ENCODE data around the gene OR52H1. TPM values are rescaled to one million over a fixed set of nuclear protein-coding genes. Genes with fewer than 3 reads are reported as not detected.

OR52H1 gene
- polyA plus RNA-seq, 1 experiment, result 0.10 TPM

DNA sequence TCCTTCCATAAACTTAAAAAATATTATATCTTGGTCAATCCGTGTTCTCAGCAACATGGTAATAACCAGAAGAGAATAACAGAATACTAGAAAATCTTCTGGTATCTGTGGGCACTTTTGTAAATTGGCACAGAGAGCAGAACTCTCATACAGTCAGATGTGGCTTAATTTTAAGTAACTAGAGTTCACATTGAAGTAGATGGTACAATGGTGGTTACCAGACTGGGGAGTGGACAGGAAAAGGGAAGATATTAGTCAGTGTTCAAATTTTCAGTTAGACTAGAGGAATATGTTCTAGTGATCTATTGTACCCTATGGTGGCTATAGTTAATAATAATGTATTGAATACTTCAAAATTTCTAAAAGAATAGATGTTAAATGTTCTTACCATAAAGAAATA is 6.9 kb downstream of the OR52H1 start:
- TF ChIP-seq, protein P1, sequence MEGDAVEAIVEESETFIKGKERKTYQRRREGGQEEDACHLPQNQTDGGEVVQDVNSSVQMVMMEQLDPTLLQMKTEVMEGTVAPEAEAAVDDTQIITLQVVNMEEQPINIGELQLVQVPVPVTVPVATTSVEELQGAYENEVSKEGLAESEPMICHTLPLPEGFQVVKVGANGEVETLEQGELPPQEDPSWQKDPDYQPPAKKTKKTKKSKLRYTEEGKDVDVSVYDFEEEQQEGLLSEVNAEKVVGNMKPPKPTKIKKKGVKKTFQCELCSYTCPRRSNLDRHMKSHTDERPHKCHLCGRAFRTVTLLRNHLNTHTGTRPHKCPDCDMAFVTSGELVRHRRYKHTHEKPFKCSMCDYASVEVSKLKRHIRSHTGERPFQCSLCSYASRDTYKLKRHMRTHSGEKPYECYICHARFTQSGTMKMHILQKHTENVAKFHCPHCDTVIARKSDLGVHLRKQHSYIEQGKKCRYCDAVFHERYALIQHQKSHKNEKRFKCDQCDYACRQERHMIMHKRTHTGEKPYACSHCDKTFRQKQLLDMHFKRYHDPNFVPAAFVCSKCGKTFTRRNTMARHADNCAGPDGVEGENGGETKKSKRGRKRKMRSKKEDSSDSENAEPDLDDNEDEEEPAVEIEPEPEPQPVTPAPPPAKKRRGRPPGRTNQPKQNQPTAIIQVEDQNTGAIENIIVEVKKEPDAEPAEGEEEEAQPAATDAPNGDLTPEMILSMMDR (IDR thresholded peaks at IDR 0.05; ENCODE audit: low read depth, low read length), result no peak
- Histone ChIP-seq H3K27ac (ENCODE audit: low read depth, low read length) (no peak overlapping the region), H3K4me3 (ENCODE audit: low read depth, low read length) (no peak overlapping the region), H3K9me3 (ENCODE audit: control insufficient read depth, insufficient read depth, low read length) (no peaks in the 10 kb centered on the region), H3K27me3 (ENCODE audit: control insufficient read depth, insufficient read depth, low read length) (no peaks in the 10 kb centered on the region)
- ChIA-PET POLR2A (no interaction called here), CTCF (no interaction called here)
- DNase-seq (ENCODE audit: low read depth, low spot score), result no peak

DNA sequence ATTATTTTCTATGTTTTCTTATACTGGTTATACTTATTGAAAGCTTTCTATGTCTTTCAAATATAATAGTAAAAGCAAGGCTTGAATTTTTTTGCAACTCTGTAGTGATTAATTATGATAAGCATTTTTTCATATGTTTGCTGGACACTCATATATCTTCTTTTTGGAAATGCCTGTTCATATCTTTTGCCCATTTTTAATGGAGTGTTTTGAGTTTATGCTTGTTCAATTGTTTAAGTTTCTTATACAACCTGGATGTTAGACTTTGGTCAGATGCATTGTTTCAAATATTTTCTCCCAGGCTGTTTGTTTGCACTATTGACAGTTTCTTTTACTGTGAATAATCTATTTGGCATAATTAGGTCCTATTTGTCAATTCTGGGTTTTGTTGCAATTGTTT is 11.9 kb downstream of the OR52H1 start:
- H3K27ac ChIP-seq (ENCODE audit: low read depth, low read length), result no peak overlapping the region
- TF ChIP-seq, protein P1 (IDR thresholded peaks at IDR 0.05; ENCODE audit: low read depth, low read length), result no peak
- DNase-seq (ENCODE audit: low read depth, low spot score), result no peak

DNA sequence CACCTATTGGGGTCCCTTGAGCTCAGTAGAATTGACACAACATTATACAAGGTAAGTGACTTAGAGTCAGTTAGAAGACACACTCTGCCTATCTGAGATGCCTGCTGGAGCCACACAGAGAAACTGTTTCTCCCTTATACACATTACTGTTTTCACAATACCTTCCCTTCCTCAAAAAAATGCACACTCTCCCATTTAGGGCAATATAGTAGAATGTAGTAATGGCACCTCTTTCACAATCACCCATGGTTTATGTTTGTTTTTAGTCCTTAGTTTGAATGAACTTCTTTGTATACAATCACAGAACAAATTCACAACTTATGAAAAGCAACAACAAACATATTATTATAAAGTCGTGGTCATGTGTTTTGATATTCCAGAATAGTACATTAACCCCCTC is 14.3 kb downstream of the OR52H1 start:
- ChIA-PET POLR2A (no interaction called here), CTCF (interaction anchor here (0.5 to 1.1 kb wide), 2 partner anchors 12 to 829 kb away, joined by 3 read pairs; no protein-coding TSS in a partner anchor)
- TF ChIP-seq, protein P1 (IDR thresholded peaks at IDR 0.05; ENCODE audit: low read depth, low read length), result no peak
- Histone ChIP-seq H3K27ac (ENCODE audit: low read depth, low read length) (no peak overlapping the region), H3K9me3 (ENCODE audit: control insufficient read depth, insufficient read depth, low read length) (no peaks in the 10 kb centered on the region), H3K4me3 (ENCODE audit: low read depth, low read length) (no peak overlapping the region), H3K27me3 (ENCODE audit: control insufficient read depth, insufficient read depth, low read length) (peaks cover 4% of the 10 kb centered on the region)
- no peak for DNase-seq (ENCODE audit: low read depth, low spot score)

More for the DNA sequence above, 11.9 kb downstream of the OR52H1 start:
- ChIA-PET POLR2A (no interaction called here), CTCF (no interaction called here)
- H3K9me3 ChIP-seq (ENCODE audit: control insufficient read depth, insufficient read depth, low read length), result no peaks in the 10 kb centered on the region
- no peak overlapping the region for H3K4me3 ChIP-seq (ENCODE audit: low read depth, low read length)
- H3K27me3 ChIP-seq (ENCODE audit: control insufficient read depth, insufficient read depth, low read length), result peaks cover 4% of the 10 kb centered on the region

DNA sequence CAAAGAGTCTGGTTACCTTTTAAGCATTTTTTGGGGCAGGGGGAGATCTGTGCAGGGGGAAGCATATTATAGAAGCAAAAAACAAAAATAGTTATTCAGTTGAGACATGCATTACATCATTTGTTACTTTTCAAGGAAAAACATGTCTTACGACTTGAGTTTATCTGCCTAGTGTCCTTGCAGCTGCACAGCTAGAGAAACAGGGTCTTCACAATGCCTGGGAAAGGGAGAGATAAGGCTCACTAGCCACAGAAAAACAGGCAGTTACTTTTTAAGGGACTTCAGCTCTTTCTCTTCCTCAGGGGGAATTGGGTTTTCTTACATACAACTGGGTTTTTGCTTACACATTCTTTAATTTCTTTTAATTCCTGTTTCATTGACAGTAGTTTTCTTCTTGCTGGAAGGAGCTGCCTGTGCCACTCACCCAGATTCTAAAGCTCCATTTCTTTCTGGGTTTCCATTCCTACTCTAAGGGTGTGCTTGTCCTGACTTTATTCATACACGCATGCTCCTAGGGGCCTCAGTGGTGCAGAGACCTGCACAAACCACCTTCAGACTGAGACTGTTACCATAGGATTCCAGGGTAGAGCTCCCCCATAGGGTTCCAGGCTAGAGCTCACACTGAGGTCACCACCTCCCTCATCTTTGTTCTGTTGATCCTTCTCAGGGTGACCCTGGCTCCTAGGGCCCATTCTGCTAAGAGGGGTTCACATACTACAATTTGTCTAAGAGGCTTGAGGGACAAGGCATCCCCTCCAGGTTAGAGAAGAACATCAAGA is 17.1 kb downstream of the OR52H1 start:
- CTCF ChIA-PET, result no interaction called here
- Histone ChIP-seq H3K27me3 (ENCODE audit: control insufficient read depth, insufficient read depth, low read length) (peaks cover 4% of the 10 kb centered on the region), H3K27ac (ENCODE audit: low read depth, low read length) (no peak overlapping the region), H3K9me3 (ENCODE audit: control insufficient read depth, insufficient read depth, low read length) (no peaks in the 10 kb centered on the region), H3K4me3 (ENCODE audit: low read depth, low read length) (no peak overlapping the region)
- no peak for DNase-seq (ENCODE audit: low read depth, low spot score)
- POLR2A ChIA-PET, result no interaction called here
- TF ChIP-seq, protein P1 (IDR thresholded peaks at IDR 0.05; ENCODE audit: low read depth, low read length), result no peak

DNA sequence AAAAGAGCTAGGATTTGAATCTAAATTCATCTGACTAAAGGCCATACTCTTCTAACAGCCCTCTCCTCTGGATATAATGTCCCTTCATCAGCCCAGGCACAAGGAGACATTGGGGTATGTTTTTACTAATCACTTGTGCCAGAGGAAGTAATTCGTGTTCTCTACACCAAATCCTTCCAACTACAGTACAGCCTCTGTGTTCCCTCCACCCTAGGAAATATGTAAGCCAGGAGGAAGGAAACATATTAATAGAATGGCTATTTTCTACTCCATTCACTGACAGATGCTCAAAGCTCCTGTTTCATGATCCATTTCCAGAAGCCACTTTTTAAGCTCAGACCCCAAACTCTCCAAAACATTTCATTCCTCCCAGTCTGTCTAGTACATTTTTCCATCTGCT is 19.8 kb downstream of the OR52H1 start:
- TF ChIP-seq, protein P1 (IDR thresholded peaks at IDR 0.05; ENCODE audit: low read depth, low read length), result no peak
- Histone ChIP-seq H3K4me3 (ENCODE audit: low read depth, low read length) (no peak overlapping the region), H3K27ac (ENCODE audit: low read depth, low read length) (no peak overlapping the region), H3K27me3 (ENCODE audit: control insufficient read depth, insufficient read depth, low read length) (peaks cover 4% of the 10 kb centered on the region), H3K9me3 (ENCODE audit: control insufficient read depth, insufficient read depth, low read length) (no peaks in the 10 kb centered on the region)
- CTCF ChIA-PET, result no interaction called here
- no peak for DNase-seq (ENCODE audit: low read depth, low spot score)
- POLR2A ChIA-PET, result no interaction called here
